Transverse colon (tissue), 4 donors: Measurements from ENCODE around the gene APLP2.

ENCODE experiments used
- EP300 ChIP-seq: sonication (generic); formaldehyde crosslinking; IDR thresholded peaks from one replicate; pipeline ENCODE4 v1.6.1; 2017; ENCODE audit warnings: antibody characterized with exemption, low read depth
- POLR2A ChIP-seq: fragments of 450-650 bp; IDR thresholded peaks from one replicate; pipeline ENCODE4 v1.6.1; 2016; ENCODE audit warnings: antibody characterized with exemption, mild to moderate bottlenecking, moderate library complexity
- POLR2AphosphoS5 ChIP-seq, 3 donors: sonication (generic); formaldehyde crosslinking; IDR thresholded peaks; one replicate each; pipeline ENCODE4 v1.6.1; 2016; ENCODE audit warnings: antibody characterized with exemption in 3 of 3
- TF ChIP-seq, protein P1 (sequence below), 5 experiments: fragments of 200-600 bp in 3 of 5; fragments of 450-650 bp in 2 of 5; sonication (generic) in 3 of 5; IDR thresholded peaks; 1 replicate in 2 of 5; 2 replicates in 3 of 5; pipeline ENCODE4 v1.5.1; 2016 to 2017; ENCODE audit warnings: antibody characterized with exemption in 5 of 5, inconsistent platforms in 3 of 5, mild to moderate bottlenecking in 2 of 5, moderate library complexity in 1 of 5

DNA sequence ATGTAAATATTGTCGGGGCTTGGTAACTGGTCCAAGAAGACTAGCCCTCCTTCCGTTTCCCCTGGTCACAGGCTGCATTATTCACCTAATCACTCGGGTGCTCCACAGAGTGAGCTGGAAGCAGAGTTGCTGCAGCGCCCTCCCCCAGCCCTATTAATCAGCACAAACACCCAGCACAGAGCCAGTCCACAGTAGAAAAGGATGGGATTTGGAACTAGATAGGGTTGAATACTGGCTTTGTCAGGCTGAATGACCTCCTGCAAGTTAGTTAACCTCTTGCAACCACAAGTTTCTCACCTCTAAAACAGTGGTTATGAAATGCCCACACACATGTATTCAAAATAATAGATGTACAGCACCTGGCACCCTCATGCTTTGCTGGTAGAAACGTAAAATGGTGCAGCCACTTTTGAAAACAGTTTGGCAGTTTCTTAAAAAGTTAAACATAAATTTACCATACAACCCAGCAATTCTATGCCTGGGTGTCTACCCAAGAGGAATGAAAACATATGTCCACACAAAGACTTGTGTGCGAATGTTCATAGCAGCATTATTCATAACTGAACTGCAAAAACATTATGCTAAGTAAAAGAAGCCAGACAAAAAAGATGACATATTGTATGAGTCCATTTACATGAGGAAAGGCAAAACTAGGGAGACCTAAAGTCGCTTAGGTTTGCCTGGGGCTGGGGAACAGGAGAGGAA lies 31.7 kb upstream of the APLP2 start:
- TF ChIP-seq, protein P1, sequence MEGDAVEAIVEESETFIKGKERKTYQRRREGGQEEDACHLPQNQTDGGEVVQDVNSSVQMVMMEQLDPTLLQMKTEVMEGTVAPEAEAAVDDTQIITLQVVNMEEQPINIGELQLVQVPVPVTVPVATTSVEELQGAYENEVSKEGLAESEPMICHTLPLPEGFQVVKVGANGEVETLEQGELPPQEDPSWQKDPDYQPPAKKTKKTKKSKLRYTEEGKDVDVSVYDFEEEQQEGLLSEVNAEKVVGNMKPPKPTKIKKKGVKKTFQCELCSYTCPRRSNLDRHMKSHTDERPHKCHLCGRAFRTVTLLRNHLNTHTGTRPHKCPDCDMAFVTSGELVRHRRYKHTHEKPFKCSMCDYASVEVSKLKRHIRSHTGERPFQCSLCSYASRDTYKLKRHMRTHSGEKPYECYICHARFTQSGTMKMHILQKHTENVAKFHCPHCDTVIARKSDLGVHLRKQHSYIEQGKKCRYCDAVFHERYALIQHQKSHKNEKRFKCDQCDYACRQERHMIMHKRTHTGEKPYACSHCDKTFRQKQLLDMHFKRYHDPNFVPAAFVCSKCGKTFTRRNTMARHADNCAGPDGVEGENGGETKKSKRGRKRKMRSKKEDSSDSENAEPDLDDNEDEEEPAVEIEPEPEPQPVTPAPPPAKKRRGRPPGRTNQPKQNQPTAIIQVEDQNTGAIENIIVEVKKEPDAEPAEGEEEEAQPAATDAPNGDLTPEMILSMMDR (IDR thresholded peaks at IDR 0.05), result no peak
- TF ChIP-seq EP300 (no peak), POLR2A (no peak), POLR2AphosphoS5 (IDR thresholded peaks at IDR 0.05) (no peak)
